GM18508 (cell line): ENCODE results near the gene ZEB2.

Experiments
- ATAC-seq: cut with Tn5 transposase; IDR thresholded peaks from one replicate; pipeline ENCODE4 v1.9.1; 2021; ENCODE audit warnings: moderate number of reproducible peaks; ENCODE audit not compliant: insufficient read depth, unreplicated experiment

The ZEB2 gene

DNA sequence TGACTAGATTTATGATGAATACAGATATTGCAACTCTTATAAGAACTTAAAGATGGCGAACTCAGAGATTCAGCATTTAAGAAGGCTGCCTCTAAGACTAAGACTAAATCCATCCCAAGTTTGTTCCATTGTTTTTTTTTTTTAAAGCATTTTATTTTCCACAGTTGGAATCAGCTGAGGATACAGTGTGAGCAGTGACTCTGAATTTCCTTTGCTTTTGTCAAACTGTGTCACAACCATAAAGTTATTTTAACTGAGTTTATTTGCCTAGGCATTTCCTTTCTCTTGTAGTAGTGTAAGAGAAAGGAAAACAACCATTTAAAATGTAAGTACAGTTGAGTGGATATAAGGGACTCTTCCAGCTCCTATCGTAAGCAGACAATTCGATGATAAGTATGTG lies 63.9 kb downstream of the ZEB2 start:
- ATAC-seq: no peak

DNA sequence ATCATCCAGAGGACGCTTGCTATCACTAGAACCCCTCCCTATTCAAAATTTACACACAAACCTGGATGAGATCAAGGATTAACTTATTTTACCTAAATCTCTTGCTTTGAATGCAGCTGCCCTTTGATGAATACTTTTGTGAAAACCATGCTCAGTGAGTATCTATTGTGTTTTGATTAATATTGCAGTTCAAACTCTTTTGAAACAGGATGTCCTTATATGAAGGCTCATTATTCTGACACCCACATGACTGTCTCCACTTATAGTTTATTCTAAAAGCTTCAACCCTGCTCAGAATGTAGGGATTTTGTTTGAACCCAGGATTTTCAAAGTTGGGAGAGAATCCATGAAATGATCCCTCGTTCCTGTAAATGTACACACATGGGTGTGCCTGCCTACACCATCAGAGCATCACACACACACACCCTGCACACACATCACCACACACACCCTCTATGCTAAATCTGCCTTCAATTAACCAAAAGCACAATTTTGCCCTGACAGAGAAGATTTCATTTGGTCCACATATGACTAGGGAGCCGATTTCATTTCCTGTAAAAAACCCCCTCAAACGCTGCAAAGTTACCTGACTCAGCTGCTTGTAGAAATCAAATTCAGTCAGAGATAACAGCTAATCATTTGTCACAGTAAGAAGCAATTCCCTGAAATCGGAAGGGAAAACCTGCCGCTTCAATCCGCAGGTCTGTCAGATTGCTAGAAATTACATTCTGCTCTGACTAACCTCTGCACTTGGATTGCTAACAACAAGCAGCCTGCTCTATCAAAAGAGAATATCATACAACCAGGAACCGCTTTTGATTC lies 65.2 kb downstream of the ZEB2 start:
- no peak for ATAC-seq

- ATAC-seq: no peak
Measured at GRCh38 chr2:144453486-144454158, 66.3 kb downstream of the ZEB2 start.

GRCh38 chr2:144452989-144453336 lies 67.0 kb downstream of the ZEB2 start:
- no peak for ATAC-seq

DNA sequence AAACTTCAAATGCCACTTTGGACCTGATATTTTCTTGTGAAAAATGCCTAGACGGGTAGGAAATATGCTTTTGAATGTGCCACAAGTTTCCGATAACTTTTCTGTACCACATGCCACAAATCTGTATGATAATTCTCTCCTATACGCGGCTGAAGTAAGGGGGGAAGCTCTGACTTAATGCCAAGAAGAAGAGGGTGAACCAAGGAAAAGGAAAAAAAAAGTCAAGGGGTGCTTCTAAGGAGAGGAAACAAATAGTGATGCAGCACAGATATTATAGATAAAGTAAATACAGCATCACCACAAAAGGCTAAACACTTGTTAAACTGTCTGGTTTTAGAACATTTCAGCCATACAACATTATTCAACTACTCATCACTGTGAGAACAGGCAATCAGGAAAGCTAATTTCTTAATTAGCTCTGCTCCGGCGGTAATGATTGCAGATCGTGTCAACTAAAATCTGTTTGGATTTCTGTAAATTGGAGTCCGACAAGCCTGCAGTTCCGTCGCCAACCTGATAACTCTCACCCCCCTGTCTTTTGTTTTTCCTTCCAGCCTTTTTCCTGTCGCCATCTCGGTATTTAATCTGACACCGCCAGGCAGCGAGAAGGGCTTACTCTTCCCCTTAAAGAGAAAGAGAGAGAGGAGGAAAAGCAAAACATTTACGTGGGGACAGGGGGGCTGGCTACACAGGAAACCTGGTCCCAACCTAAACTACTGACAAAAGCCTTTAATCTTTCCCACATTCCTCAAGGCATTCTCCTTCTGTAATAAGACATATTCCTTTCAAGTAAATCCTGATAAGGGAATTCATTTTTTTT lies 67.5 kb downstream of the ZEB2 start:
- no peak for ATAC-seq

DNA sequence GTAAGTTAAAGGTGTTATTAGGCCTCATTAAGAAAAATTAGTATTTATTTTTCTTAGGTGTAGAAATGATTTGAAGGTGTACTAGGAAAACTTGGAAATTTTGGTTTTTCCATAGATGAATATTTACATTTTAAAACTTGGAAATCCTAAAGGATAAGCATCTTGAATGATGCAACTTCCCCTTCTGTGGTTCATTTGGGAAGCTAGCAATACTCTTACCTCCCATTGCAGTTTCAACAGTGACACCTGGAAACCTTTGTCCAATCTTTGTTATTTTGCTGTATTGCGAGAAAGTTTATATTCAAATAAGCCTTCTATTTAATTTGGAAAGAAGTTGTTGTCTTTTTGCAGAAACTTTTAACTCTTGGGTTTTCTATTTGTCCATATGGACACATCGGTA lies 68.5 kb downstream of the ZEB2 start:
- no peak for ATAC-seq

DNA sequence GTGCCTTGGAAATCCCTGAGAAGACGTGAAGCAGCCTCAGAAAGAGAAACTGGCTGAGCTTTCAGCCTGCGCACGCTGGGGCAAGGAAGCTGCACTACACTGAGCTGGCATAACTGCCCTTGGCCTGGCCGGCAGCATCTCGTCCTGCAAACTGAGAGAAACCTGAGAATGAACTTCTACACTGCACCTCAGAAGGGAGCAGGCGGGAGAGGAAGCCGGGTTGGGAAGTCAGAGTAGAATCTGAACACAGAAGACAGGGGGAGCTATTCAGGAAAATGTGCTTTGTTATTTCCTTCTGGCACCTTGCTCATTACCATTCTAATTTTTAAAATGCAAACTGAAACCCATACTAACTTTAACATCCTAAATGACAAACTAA lies 70.9 kb downstream of the ZEB2 start:
- ATAC-seq: no peak

DNA sequence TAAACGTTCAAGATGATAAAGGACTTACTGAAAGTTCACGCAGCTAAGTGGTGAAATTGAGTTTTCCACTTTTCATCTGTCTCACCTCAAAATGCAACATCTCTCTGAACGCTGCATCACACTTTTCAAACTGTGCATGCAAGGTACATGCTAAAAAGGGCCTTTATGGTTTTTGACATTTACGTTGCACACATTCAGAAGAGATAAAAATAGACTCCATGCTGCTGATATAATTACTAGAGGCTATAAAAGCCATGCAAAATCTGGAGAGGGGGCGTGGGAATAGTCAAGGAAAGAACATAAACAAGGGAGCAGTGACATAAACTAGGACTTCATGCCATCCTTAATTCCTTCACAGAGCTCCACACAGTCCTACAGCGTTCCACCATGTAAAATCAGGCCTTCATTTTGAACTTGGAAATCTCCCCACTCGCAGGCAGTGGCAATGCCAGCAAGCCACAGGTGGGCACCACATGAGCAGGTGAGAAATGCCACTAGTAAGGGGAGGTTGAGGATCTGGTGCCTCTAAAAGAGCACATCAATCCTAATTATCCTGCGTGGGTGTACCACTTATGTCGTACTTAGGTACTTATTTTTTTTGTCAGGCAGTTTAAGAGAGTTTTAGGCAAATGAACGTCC lies 71.4 kb downstream of the ZEB2 start:
- no peak for ATAC-seq

GRCh38 chr2:144447535-144447934 lies 72.4 kb downstream of the ZEB2 start:
- ATAC-seq: no peak

DNA sequence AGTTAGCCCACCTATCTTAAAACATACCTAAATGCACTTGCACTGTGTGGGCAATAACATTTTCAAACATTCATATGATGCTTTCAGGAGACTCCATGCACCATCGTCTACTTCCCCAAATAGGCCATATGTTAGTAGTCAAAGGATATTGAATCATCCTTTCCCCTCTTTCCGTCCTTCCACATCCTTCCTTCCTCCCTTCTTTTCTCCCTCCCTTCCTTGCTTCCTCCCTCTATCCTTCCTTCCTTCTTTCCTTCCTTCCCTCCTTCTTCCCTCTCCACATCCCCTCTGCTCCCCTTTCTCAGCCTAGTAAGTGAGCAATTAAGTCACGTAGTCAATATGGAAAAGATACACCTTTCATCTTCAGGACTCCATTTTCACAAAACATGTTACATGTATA lies 73.8 kb downstream of the ZEB2 start:
- no peak for ATAC-seq

DNA sequence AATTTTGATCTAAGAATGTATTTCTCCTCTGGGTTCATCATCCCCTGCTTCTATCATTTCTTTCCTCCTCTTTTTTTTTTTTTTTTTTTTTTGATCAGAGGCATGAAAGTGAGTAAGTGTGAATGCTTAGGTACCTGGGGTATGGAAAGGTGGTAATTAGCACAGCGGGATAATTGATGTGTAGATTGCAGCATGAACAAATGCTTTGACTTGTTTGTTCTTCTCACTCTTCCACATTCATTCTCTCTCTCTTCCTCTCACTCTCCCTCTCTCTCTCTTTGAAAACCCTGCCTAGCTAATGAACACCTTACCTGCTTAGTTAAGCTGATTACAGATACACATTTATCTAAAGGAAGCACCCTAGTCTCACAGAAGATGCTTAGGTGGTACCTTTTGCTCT lies 74.7 kb downstream of the ZEB2 start:
- no peak for ATAC-seq

- no peak for ATAC-seq
Measured at GRCh38 chr2:144443837-144444817, 75.8 kb downstream of the ZEB2 start.

DNA sequence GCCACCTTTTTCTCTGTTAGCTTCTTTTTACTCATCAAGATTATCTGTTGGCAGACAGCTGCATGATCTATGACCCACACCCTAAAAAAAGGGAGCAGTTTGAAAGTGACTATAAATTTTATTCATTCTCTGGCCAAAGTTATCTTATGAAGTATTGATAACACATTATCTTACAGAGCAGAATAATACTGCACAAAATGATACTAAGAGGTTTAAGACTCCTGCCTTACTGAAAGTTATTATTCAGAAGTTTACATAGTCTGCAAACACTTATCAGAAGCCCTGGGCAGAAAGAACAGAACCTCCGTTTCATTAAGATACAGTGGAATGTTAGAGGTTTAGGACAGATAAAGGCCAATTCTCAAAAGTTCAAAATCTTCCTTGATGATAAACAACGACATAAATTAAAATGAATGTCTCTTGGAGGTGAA lies 78.2 kb downstream of the ZEB2 start:
- no peak for ATAC-seq

DNA sequence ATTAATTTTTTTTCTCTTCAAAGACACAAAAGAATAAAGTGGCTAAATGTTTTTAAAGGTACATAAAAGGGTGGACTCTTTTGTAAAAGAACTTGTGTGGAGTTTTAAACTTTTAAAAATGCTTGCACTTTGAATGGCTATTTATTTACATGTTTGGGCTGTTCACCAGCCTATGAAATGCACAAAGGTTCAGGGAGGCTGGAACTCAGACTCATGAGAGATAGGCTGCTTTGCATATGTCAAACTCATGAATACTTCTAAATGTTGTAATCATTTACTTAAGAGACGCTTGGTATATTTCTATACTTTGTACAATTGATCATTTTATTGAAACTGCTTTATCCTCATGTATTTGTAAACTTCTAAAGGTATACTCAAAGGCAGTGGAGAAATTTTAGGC lies 79.9 kb downstream of the ZEB2 start:
- no peak for ATAC-seq

- ATAC-seq: no peak
Measured at GRCh38 chr2:144438801-144439631, 80.9 kb downstream of the ZEB2 start.

GRCh38 chr2:144437636-144438035 lies 82.3 kb downstream of the ZEB2 start:
- no peak for ATAC-seq

- ATAC-seq: no peak
Measured at GRCh38 chr2:144434425-144435222, 85.3 kb downstream of the ZEB2 start.

- no peak for ATAC-seq
Measured at GRCh38 chr2:144432921-144433320, 87.0 kb downstream of the ZEB2 start.
